H1 (cell line): ENCODE results near the gene SMYD3.

Source experiments
- CHD2 ChIP-seq: IDR thresholded peaks from 2 replicates; pipeline ENCODE4 v1.6.1; 2012; ENCODE audit warnings: low read length, improper control_type of control experiment
- EP300 ChIP-seq, 2 experiments: IDR thresholded peaks; 1 replicate in 1 of 2; 2 replicates in 1 of 2; pipeline ENCODE4 v1.6.1; 2011 to 2012; ENCODE audit warnings: low read depth in 2 of 2, low read length in 2 of 2, mild to moderate bottlenecking in 2 of 2, borderline replicate concordance in 1 of 2, inconsistent platforms in 1 of 2, moderate library complexity in 1 of 2
- EZH2 ChIP-seq: fragments of 200-600 bp; sonication (generic); IDR thresholded peaks from 2 replicates; pipeline ENCODE4 v1.7.1; 2012; ENCODE audit warnings: low read depth, mild to moderate bottlenecking, moderate library complexity, low read length, inconsistent platforms; ENCODE audit not compliant: severe bottlenecking
- MAX ChIP-seq: IDR thresholded peaks from 2 replicates; pipeline ENCODE4 v1.6.1; 2012; ENCODE audit warnings: inconsistent platforms
- RXRA ChIP-seq: IDR thresholded peaks from 2 replicates; pipeline ENCODE4 v1.6.1; 2011; ENCODE audit warnings: low read depth, mild to moderate bottlenecking, low read length, moderate library complexity; ENCODE audit not compliant: insufficient read depth
- SP1 ChIP-seq: IDR thresholded peaks from 2 replicates; pipeline ENCODE4 v1.6.1; 2011; ENCODE audit warnings: low read depth, low read length
- TEAD4 ChIP-seq: IDR thresholded peaks from 2 replicates; pipeline ENCODE4 v1.6.1; 2012; ENCODE audit warnings: low read depth, low read length, inconsistent platforms, mixed read lengths
- TF ChIP-seq, protein P1 (sequence below), 3 experiments: IDR thresholded peaks; 1 replicate in 2 of 3; 2 replicates in 1 of 3; pipeline versions ENCODE4 v1.5.1 to v1.6.1; 2011; ENCODE audit warnings: low read length in 3 of 3, mild to moderate bottlenecking in 3 of 3, inconsistent platforms in 2 of 3, low read depth in 1 of 3, moderate library complexity in 1 of 3; ENCODE audit not compliant: insufficient read depth in 1 of 3; ENCODE audit errors: control extremely low read depth in 1 of 3

GRCh38 chr1:245877976-245878375 is 629.1 kb downstream of the SMYD3 start:
- TF ChIP-seq CHD2 (no peak), MAX (no peak), SP1 (no peak), EP300 (IDR thresholded peaks at IDR 0.05; ENCODE audit: borderline replicate concordance in 1 of 2, low read depth in 2 of 2, low read length in 2 of 2) (no peak), TEAD4 (no peak), EZH2 (no peak), RXRA (no peak)
- TF ChIP-seq, protein P1, sequence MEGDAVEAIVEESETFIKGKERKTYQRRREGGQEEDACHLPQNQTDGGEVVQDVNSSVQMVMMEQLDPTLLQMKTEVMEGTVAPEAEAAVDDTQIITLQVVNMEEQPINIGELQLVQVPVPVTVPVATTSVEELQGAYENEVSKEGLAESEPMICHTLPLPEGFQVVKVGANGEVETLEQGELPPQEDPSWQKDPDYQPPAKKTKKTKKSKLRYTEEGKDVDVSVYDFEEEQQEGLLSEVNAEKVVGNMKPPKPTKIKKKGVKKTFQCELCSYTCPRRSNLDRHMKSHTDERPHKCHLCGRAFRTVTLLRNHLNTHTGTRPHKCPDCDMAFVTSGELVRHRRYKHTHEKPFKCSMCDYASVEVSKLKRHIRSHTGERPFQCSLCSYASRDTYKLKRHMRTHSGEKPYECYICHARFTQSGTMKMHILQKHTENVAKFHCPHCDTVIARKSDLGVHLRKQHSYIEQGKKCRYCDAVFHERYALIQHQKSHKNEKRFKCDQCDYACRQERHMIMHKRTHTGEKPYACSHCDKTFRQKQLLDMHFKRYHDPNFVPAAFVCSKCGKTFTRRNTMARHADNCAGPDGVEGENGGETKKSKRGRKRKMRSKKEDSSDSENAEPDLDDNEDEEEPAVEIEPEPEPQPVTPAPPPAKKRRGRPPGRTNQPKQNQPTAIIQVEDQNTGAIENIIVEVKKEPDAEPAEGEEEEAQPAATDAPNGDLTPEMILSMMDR (IDR thresholded peaks at IDR 0.05; ENCODE audit: control extremely low read depth in 1 of 3, insufficient read depth in 1 of 3, low read depth in 1 of 3, low read length in 3 of 3) = no peak
